SH-SY5Y (cell line): ENCODE data around the gene P3H1.

Experiments used
- GATA2 ChIP-seq: IDR thresholded peaks from 2 replicates; pipeline ENCODE4 v1.6.1; 2011; ENCODE audit warnings: mild to moderate bottlenecking, low read depth, low read length
- GATA3 ChIP-seq: IDR thresholded peaks from 2 replicates; pipeline ENCODE4 v1.6.1; 2011; ENCODE audit warnings: low read depth, mild to moderate bottlenecking, low read length, moderate library complexity

The P3H1 gene

DNA sequence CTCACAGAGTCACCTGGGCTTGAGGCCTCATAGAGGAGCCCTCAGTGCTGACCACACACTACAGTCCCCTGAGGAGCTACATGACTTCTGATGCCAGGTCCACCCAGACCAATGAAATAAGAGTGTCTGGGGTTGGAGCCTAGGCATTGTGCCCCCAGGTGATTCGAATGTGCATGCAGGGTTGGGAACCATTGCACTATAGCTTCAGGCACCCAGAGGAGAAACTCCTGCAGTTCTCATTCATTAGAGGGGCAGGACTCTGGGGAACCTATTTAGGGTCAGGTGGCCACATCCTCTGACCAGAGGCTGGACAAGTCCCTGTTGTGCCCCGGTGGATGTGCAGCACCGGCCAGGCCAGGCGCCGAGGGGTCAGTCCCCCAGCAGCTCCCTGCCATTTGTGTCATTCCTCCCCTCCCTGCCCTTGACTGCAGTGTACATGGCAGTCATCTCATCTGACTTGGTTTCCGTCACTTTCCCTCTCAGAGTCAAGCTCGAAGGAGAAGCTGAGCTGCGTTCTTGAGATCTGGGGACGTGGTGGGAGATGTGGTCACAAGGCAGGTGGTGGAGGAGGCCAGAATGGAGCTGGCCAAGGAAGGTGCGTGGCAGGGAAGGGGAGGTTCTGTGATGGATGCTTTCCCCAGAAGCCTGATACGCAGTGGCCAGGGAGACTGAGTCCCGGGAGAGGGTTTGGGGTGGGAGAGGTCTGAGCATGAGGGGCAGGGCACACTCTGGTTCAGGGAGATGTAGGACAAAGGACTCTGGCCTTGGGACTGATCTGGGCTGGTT, 33.2 kb downstream of the P3H1 start:
- no peak for TF ChIP-seq GATA3
- TF ChIP-seq GATA2, result no peak

DNA sequence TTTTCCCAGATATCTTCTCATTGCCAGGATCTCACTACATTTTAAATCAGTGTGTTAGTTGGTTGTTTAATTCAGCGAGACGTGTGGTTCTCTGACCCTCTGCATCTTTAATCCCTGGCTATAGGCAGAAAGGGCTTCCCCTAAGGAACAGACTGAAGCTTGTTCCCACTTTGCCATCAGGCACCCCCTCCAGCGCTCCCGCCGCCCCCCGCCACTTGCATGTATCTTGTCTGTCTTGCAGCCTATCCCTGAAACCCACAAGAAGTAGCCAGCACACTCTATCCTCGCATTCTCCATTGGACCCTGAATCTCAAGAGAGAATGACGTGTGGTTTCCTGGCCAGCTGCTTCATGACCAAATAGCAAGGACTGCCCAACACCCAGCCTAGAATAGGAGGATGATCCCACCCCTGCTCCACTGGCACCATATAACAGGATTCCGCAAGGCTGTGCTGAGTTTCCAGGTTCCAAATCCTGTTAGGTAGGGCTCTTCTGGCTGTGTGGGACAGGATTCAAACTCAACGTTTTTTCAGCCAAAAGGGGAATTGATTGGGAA, 34.6 kb downstream of the P3H1 start:
- TF ChIP-seq GATA3 (no peak), GATA2 (no peak)

DNA sequence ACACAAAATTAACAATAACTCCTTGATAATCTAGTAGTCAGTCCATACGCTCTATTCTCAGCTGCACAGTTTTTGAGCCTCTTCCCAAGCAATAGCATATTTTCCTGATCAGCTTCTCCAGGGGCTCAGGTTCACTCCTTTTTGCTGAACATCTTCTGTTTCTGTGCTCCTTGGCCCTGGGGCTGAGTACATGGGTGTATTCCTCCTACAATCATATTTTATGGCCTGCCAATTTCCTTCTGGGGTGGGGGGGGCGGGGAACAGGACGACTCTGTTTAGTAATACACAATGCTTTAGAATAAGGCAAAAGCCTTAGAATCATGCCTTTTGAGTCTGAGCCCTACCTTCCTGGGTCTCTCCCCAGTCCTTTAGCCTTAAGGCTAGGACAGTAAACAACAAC, 35.2 kb downstream of the P3H1 start:
- TF ChIP-seq GATA3, result no peak
- no peak for TF ChIP-seq GATA2

DNA sequence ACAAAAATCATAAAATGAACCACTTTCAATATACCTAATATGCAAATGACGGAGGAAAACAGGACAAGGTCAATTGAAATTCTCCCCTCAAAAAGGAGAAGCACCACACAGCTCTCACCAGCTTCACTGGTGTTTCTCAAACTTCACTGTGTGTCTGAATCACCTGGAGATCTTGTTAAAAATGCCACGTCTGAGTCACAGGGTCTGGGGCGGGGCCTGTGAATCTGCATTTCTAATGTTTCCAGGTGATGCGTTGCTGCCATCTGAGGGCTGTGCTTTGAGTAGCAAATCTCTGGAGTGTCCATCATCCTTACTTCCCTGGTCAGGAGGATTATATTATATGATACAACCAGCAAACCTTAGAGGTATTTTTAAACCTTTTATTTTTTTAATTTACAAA, 35.8 kb downstream of the P3H1 start:
- TF ChIP-seq GATA2 (no peak), GATA3 (no peak)

DNA sequence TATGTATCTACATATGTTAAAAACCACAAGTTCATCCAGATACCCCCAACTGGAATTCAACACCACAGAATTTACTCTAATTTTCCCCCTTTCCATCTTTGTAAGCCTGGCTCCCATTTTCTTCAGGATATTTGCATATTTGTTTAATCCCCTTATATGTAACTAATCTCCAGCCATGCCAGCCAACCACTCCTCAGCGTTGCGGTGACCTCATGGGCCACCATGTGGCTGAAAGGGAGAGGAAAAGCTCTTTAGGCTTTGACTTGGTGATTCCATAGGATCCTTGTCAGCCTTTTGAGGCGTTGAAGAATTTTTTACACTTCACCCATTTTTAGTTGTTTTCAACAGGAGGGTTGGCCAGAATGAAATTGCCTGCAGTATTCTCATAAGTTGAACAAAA, 36.8 kb downstream of the P3H1 start:
- TF ChIP-seq GATA2, result no peak
- TF ChIP-seq GATA3, result no peak

DNA sequence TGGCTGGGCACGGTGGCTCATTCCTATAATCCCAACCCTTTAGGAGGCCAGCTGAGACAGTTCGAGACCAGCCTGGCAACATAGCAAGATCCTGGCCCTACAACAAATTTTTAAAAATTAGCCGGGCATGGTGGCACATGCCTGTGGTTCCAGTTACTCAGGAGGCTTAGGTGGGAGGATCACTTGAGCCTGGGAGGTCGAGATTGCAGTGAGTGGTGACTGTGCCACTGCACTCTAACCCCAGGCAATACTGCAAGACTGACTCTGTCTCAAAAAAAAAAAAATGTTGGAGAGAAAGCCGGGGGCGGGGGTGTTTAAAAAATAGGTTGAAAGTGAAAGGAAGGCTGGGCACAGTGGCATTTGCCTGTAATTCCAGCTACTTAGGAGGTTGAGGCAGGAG, 43.3 kb downstream of the P3H1 start:
- TF ChIP-seq GATA3 (no peak), GATA2 (no peak)

DNA sequence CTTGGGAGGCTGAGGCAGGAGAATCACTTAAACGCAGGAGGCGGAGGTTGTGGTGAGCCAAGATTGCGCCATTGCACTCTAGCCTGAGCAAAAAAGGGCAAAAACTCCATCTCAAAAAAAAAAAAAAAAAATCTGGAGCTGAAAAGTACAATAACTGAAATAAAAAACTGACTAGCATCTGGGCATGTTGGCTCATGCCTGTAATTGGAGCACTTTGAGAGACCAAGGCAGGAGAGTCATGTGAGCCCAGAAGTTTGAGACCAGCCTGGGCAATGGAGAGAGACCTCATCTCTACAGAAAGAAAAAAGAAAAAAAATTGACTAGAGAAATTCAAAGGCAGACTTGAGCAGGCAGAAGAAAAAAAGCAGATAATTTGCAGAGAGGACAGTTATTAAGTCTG, 44.9 kb downstream of the P3H1 start:
- no peak for TF ChIP-seq GATA2
- TF ChIP-seq GATA3, result no peak

DNA sequence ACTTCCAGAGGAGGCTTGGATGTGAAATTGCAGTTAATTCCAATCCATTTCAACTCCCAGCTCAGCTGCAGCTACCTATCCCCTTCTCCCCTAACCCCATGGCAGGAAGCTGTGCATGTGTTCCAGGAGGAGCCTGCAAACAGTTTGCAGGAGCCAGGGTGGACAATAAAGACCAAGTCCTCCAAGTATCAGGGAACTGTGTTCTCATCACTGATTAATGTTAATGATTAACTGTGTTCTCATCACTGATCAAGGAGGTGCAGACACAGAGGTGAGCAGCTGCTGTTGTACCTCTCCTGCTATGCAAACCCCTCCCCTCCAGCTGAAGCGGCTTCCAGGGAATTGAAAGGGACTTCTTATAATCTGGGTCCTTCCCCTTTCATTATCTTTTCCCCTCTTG, 46.0 kb downstream of the P3H1 start:
- no peak for TF ChIP-seq GATA3
- no peak for TF ChIP-seq GATA2

DNA sequence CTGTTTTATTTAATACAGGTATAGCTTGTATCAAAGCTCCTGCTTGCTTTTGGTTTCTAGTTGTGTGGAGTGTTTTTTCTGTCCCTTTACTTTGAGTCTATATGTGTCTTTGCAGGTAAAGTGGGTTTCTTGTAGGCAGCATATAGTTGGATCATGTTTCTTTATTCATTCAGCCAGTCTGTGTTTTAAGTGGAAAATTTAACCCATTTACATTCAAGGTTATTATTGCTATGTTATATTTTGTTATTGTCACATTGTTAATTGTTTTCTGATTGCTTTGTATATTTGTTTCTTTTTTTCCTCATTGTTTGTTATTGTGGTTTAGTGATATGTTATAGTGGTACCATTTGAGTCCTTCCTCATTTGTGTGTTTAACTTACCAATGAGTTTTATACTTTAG, 53.5 kb downstream of the P3H1 start:
- TF ChIP-seq GATA3 (no peak), GATA2 (no peak)

DNA sequence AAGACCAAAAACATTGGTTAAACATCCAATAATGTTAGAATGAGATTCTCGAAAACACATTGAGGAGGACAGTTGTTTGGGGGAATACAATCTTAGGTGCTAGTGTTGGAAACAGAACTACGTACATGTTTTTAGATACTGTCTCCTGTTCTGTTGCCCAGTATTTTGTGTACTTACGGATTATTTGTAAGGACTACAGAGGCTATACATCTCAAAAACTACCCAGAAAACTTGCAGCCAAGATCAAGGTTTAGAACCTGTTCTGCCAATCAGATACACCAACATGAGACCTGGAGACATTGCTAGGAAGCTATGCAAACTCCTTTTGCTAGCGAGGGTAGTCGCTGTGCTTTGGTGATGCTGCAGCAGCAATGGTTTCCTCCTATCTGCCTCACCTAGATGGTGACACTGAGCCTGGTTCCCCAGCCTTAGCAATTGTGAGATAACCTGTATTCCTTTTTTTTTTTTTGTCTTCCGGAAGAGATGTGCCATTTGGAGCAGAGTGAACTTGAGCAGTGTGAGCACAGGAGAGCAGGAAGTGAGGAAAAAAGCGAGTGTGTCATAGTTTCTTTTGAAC, 62.9 kb downstream of the P3H1 start:
- TF ChIP-seq GATA2 (no peak), GATA3 (no peak)

DNA sequence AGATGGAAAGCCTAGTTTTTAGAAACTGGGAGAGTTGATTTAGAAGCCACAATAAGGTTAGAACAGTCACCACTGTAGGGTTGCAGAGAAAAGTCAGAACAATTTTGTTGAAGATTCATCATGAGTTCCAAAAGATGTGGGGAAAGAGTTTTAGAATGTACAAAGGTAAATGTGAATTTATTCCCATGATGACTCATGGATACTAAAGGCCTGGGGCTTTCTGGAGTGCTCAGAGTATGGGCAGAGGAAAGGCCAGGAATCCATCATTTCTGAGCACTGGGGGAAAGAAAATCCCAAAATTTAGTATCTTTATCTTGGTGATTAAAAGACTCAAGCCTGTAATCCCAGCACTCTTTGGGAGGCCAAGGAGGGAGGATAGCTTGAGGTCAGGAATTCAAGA, 66.8 kb downstream of the P3H1 start:
- TF ChIP-seq GATA3, result no peak
- TF ChIP-seq GATA2, result no peak

DNA sequence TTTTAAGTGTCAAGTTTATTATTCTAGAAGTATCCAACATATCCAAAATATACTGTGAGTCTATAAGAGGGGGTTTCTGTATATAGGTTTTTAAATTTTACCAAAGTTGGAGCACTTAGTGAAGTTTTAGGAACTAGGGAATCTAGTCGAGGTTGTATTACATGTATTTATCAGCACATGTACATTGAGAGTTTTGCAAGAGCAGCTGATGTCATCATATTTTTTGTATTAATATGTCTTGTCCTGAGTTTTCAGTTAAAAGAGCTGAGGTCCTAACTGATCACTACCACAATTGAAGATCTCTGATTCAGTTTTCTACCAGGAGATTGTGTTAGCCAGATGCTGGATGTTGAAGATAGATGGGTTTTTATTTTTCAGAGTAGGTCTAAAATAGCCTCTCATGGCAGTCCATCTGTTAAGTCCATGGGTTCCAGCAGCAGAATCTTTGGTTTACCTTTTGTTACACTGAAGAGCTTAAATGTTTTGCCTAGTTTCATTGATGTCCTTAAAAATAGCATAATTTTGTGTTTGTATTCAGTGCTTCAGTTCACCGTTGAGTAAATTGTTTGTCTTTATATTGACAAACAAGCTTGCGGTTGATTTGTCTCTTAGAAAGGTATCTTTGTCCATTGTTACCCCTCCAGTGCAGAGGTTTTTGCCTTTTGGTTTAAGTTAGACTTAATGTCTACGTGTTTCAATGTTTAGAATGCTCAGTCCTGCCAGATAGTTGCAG, 68.6 kb downstream of the P3H1 start:
- TF ChIP-seq GATA3 (no peak), GATA2 (no peak)
